MM.1S (cell line): Measurements from ENCODE around the gene DLD.

ENCODE experiments used
- EZH2 ChIP-seq: fragments of 300-600 bp; sonication (generic); optimal IDR thresholded peaks from 2 replicates; pipeline ENCODE3; 2017; ENCODE audit warnings: low read depth, mild to moderate bottlenecking, antibody characterized with exemption, low read length, mixed read lengths
- EZH2phosphoT487 ChIP-seq: fragments of 300-600 bp; sonication (generic); IDR thresholded peaks from 2 replicates; pipeline ENCODE4 v1.6.1; 2018; ENCODE audit warnings: antibody characterized with exemption, low read length
- TF ChIP-seq, protein P1 (sequence below): fragments of 300-600 bp; sonication (generic); IDR thresholded peaks from 2 replicates; pipeline ENCODE4 v1.5.1; 2016; ENCODE audit warnings: antibody characterized with exemption, low read length, mixed read lengths

DNA sequence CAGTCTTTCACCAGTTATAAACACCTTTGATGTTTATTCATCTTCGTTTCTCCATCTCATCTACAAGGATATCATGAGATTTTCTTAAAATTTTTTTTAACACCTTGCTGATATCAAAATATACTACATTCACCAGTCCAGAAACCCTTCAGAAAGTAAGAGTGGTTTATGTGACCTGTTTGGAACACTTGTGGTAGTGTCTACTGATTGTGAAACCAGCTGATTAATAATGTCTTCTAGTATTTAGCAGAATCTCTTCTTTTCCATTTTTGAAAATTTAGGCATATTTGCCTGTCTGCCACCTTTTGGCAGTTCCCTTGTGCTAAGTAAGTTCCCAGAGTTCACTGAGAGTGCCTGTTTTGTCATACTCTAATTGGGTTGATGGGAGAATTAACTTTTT, 18.5 kb downstream of the DLD start:
- TF ChIP-seq, protein P1, sequence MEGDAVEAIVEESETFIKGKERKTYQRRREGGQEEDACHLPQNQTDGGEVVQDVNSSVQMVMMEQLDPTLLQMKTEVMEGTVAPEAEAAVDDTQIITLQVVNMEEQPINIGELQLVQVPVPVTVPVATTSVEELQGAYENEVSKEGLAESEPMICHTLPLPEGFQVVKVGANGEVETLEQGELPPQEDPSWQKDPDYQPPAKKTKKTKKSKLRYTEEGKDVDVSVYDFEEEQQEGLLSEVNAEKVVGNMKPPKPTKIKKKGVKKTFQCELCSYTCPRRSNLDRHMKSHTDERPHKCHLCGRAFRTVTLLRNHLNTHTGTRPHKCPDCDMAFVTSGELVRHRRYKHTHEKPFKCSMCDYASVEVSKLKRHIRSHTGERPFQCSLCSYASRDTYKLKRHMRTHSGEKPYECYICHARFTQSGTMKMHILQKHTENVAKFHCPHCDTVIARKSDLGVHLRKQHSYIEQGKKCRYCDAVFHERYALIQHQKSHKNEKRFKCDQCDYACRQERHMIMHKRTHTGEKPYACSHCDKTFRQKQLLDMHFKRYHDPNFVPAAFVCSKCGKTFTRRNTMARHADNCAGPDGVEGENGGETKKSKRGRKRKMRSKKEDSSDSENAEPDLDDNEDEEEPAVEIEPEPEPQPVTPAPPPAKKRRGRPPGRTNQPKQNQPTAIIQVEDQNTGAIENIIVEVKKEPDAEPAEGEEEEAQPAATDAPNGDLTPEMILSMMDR: no peak
- TF ChIP-seq EZH2: no peak
- no peak for TF ChIP-seq EZH2phosphoT487
